HG03095 (cell line): ENCODE data around the gene BLTP3B.

Source experiments
- ATAC-seq: cut with Tn5 transposase; IDR thresholded peaks from one replicate; pipeline ENCODE4 v1.9.1; 2021; ENCODE audit warnings: moderate library complexity; ENCODE audit not compliant: unreplicated experiment

The BLTP3B gene

DNA sequence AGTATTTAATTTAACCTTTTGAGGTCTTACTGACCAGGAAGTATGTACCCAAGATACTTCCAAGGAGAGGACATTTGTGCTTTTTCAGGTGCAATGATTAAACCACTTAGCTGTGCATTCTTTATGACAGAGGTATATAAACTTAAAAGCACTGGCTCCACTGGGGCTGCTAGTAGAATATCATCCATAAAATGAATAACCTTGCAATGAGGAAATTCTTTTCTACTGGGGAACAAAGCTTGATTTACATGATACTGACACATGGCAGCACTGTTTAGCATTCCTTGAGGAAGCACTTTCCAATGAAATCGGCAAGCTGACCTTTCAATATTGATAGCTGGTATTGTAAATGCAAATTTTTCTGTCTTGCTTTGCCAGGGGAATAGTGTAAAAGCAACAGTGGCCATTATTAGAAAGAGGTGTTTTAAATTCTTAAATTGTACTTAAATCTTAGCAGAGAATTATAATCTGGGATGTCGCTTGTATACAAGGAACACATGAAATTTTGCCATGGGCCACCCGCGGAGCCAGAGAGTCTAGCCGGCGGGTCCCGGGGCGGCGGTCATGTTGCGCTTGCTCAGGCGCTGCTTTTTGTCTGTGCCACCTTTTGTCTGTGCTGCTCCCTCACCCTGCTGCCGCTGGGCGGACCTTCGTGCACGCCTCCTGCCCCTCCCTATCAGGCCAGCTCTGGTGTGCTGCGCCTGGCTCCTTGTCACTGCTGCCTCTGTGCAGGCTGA lies 20.9 kb upstream of the BLTP3B start:
- ATAC-seq = peak; percentile 98

DNA sequence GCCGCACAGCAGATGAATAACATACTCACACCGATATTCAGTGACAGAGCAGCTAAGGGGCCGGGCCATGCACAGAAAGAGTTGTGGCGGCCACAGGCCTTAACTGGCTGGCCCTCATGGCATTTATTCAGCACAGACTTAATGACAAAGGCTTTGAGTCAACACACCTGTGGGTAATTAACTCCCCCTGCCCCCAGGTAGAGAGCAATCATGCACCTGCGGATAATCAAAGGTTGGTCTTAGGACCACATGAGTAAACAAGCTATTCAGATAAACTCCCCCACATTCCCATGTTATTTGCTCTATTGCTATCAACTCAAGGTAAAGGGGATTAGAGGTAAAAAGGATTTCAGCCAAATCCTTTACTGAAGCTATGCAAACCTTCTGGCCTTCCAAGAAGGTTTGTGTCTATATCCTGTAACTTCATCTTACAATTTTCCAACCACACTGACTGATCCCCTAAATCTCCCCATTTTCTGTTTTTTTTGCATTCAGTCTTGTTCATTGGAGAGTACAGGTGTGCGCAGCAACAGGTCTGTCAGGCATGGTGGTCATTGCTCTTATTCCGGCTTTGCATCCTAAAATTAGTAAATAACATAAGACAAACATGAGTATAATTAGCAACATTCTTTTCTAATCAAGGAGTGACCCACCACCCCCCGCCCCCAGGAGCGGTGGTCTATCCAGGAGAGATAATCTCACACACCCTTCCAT lies 16.9 kb upstream of the BLTP3B start:
- ATAC-seq = no peak

- ATAC-seq = no peak
Measured at GRCh38 chr12:100158535-100158934, 15.9 kb upstream of the BLTP3B start.

GRCh38 chr12:100157427-100157821 lies 14.8 kb upstream of the BLTP3B start:
- no peak for ATAC-seq

- no peak for ATAC-seq
Measured at GRCh38 chr12:100156731-100157426, 14.2 kb upstream of the BLTP3B start.

DNA sequence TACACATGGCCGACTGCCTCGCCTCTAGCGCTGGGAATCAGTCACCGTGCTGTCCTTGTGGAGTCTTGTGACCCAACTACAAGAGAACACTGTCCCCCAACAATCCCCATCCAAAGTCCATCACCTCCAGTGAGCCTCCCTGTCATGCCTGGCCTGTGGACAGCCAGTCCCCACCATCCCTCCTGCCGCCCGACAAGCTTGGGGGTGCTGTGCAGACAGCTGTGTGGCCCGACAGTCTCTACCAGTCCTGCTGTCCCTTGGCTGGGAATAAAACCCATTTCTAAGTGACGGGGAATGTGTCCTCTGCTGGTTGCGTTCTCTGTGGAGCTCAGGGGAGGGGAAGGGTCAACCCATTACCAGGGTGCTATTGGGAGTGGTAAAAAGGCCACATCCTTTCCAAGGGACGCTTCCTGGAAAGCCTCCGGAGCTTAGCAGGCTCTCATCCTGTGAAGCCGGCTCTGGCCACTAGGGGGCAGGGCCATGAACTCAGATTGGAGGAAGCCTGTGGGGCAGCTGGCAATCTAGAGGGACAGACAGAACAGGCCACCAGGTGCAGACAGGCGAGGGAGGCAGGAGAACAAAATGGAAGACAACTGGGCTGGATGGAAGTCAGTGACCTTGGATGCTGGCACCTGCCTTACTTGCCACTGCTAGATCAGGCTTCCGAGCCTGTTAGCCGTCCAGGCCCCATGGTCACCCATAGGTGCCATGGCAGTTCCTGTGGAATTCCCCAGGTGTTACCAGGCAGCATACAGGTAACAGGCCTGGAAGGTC lies 12.0 kb upstream of the BLTP3B start:
- ATAC-seq = peak; percentile 75

DNA sequence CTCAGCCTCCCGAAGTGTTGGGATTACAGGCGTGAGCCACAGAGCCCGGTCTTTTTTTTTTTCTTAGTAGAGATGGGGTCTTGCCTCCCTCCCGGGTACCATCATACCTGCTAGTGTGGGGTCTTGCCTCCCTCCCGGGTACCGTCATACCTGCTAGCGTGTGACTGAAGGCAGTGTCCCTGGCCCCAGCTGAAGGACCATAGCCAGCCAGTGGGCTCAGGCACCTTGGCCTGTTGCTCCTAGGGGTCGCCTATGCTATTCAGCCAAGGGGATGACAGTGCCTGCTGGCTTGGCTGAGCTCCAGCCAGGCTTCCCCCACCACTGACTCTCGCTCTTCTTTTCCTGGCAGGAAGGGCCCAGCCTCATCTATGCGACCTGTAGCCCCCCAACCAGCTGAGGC lies 10.5 kb upstream of the BLTP3B start:
- ATAC-seq = no peak

DNA sequence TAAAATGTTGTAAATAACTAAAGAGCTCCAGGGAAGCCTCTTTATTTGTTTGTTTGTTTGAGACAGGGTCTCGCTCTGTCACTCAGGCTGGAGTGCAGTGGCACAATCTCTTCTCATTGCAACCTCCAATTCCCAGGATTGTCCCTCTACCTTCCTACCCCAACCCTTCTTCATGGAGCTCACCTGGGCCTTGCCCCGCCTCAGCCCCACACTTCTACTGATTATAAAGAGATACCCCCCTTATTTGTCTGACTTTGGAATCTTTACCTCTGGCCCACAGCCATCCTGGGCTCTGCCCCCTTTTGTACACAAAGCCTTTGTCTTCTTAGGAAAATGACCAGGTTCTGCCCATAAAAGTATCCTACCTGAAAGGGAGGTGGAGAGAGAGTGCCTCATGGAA lies 9.1 kb upstream of the BLTP3B start:
- no peak for ATAC-seq

- ATAC-seq = no peak
Measured at GRCh38 chr12:100146252-100146651, 3.6 kb upstream of the BLTP3B start.

DNA sequence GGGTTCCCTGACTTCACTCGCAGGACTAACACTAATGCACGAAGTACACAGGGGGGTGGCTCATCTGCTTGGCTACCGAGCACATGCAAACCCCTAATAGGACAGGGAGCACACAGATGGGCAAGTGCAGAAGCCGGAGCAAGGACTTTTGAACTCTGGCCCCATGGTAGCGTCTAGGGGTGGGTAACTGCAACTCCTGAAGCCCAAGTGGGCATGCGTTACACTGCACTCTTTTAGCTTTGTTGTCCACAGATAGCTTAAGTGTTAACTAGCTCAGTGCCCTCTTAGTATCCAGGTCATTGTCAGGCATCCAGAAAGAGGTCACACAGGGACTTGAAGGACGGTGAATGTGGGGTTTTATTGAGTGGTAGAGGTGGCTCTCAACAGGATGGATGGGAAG lies 3.0 kb upstream of the BLTP3B start:
- no peak for ATAC-seq

DNA sequence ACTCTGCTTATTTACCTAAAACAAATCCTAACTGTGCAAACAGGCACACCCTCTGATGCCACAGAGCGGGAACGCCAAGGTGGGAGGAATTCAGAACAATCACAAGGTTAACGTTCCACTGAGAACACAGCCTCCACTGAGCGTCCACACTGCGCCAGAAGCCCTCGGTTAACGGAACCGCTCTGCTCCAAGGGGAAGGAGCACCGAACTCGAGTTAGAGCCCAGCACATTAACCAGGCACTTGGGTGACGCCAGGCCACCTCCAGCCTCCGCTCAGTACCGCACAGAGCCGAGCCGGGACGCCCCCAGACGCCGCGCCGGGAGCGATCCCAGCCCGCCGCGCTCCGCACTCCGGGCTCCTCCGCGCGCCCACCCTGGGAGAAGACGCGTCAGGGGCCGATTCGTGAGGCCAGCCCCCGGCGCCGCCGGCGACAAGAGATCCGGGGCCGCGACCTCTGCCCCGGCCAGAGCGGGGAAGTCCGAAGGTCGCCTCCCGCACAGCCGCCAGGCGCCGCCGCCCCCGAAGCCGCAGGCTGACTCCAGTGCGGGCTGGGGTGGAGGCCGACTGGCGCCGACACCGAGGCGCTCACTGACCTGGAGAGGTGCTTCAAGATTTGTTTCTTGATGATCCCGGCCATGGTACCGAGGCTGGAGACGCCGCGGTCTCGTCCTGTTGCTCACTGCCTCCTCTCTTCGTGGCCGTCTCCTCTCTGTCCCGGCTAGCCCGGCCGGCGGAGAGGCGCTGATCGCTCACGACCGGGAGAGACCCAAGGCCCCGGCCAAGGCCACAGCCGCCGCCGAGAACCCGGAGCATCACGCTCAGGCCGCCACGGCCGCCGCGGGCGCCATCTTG lies 450 bp downstream of the BLTP3B start:
- ATAC-seq = peak; percentile 38

GRCh38 chr12:100141666-100141997 lies 1.0 kb downstream of the BLTP3B start:
- ATAC-seq = peak; percentile 28

GRCh38 chr12:100138803-100139098 lies 3.9 kb downstream of the BLTP3B start:
- no peak for ATAC-seq

- ATAC-seq = no peak
Measured at GRCh38 chr12:100138048-100138802, 4.4 kb downstream of the BLTP3B start.

GRCh38 chr12:100133200-100133599 lies 9.5 kb downstream of the BLTP3B start:
- no peak for ATAC-seq

DNA sequence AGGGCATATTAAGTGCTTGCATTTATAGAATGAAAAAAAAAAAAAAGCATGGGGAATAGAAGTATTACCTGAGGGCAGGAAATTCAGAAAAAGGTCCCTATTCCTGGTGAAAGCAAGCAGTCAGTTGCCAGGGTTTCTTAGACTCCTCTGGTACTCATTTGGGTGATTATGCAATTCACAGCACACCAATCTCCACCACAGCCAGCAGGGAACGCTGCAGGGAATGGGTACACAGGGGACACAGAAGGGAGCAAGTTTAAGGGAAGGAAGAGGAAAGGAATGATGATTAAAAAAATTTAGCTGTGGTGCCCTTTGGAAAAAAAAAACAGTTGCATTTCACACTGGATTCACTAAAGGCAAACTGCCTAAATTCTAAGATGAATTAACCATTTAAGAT lies 14.2 kb downstream of the BLTP3B start:
- ATAC-seq = no peak

- ATAC-seq = no peak
Measured at GRCh38 chr12:100127766-100128511, 14.7 kb downstream of the BLTP3B start.

- ATAC-seq = no peak
Measured at GRCh38 chr12:100123316-100124095, 19.2 kb downstream of the BLTP3B start.
